Measurements from ENCODE around the gene CCL22.

CCL22 gene

GRCh38 chr16:57412584-57412983, 54.0 kb downstream of the CCL22 start:
- H3K9me3 ChIP-seq (ENCODE audit: insufficient read depth, low read length, severe bottlenecking) = no peaks in the 10 kb centered on the region
- H3K36me3 ChIP-seq (ENCODE audit: insufficient read depth, low read length) = no peaks in the 10 kb centered on the region
- no peak overlapping the region for H3K9ac ChIP-seq (ENCODE audit: low read depth, low read length)
- no peak overlapping the region for H2AFZ ChIP-seq (ENCODE audit: low read depth, low read length)
- TF ChIP-seq EZH2 (IDR thresholded peaks at IDR 0.05; ENCODE audit: borderline replicate concordance, low read depth, low read length, severe bottlenecking) (no peak), CTCF (IDR thresholded peaks at IDR 0.05; ENCODE audit: borderline replicate concordance, extremely low read depth, low read length, poor library complexity, severe bottlenecking) (no peak)
- H3K27ac ChIP-seq (ENCODE audit: low read length) = no peak overlapping the region
- H3K4me3 ChIP-seq (ENCODE audit: low read depth in 1 of 2, low read length in 2 of 2) = no peak overlapping the region
- no peak overlapping the region for H3K4me2 ChIP-seq (ENCODE audit: insufficient read depth, low read length)
- H4K20me1 ChIP-seq (ENCODE audit: insufficient read depth, low read length) = no peaks in the 10 kb centered on the region
- peaks cover 9% of the 10 kb centered on the region for H3K4me1 ChIP-seq (ENCODE audit: insufficient read depth, low read length)
- no peaks in the 10 kb centered on the region for H3K27me3 ChIP-seq (ENCODE audit: insufficient read depth, low read length, poor library complexity)
- no peak for DNase-seq
- ATAC-seq (ENCODE audit: insufficient read depth, low read depth) = no peak
- H3K79me2 ChIP-seq (ENCODE audit: insufficient read depth, low read length) = no peaks in the 10 kb centered on the region

GRCh38 chr16:57413301-57413730, 54.7 kb downstream of the CCL22 start:
- Histone ChIP-seq H3K79me2 (ENCODE audit: insufficient read depth, low read length) (no peaks in the 10 kb centered on the region), H3K36me3 (ENCODE audit: insufficient read depth, low read length) (no peaks in the 10 kb centered on the region), H3K27me3 (ENCODE audit: insufficient read depth, low read length, poor library complexity) (no peaks in the 10 kb centered on the region), H3K4me1 (ENCODE audit: insufficient read depth, low read length) (peaks cover 9% of the 10 kb centered on the region), H2AFZ (ENCODE audit: low read depth, low read length) (no peak overlapping the region), H3K4me3 (ENCODE audit: low read depth in 1 of 2, low read length in 2 of 2) (no peak overlapping the region), H3K9ac (ENCODE audit: low read depth, low read length) (no peak overlapping the region), H3K9me3 (ENCODE audit: insufficient read depth, low read length, severe bottlenecking) (no peaks in the 10 kb centered on the region), H3K4me2 (ENCODE audit: insufficient read depth, low read length) (no peak overlapping the region), H4K20me1 (ENCODE audit: insufficient read depth, low read length) (no peaks in the 10 kb centered on the region), H3K27ac (ENCODE audit: low read length) (no peak overlapping the region)
- ATAC-seq (ENCODE audit: insufficient read depth, low read depth) (no peak), DNase-seq (no peak)
- TF ChIP-seq CTCF (IDR thresholded peaks at IDR 0.05; ENCODE audit: borderline replicate concordance, extremely low read depth, low read length, poor library complexity, severe bottlenecking) (no peak), EZH2 (IDR thresholded peaks at IDR 0.05; ENCODE audit: borderline replicate concordance, low read depth, low read length, severe bottlenecking) (no peak)

- Histone ChIP-seq H3K9me3 (ENCODE audit: insufficient read depth, low read length, severe bottlenecking) (no peaks in the 10 kb centered on the region), H3K4me1 (ENCODE audit: insufficient read depth, low read length) (peaks cover 10% of the 10 kb centered on the region), H2AFZ (ENCODE audit: low read depth, low read length) (no peak overlapping the region), H3K79me2 (ENCODE audit: insufficient read depth, low read length) (no peaks in the 10 kb centered on the region), H3K36me3 (ENCODE audit: insufficient read depth, low read length) (no peaks in the 10 kb centered on the region), H3K4me2 (ENCODE audit: insufficient read depth, low read length) (no peak overlapping the region), H3K9ac (ENCODE audit: low read depth, low read length) (no peak overlapping the region), H3K27me3 (ENCODE audit: insufficient read depth, low read length, poor library complexity) (no peaks in the 10 kb centered on the region), H3K4me3 (ENCODE audit: low read depth in 1 of 2, low read length in 2 of 2) (no peak overlapping the region), H4K20me1 (ENCODE audit: insufficient read depth, low read length) (no peaks in the 10 kb centered on the region), H3K27ac (ENCODE audit: low read length) (no peak overlapping the region)
- no peak for DNase-seq
- no peak for ATAC-seq (ENCODE audit: insufficient read depth, low read depth)
- TF ChIP-seq EZH2 (IDR thresholded peaks at IDR 0.05; ENCODE audit: borderline replicate concordance, low read depth, low read length, severe bottlenecking) = no peak
- no peak for TF ChIP-seq CTCF (IDR thresholded peaks at IDR 0.05; ENCODE audit: borderline replicate concordance, extremely low read depth, low read length, poor library complexity, severe bottlenecking)
Observed at GRCh38 chr16:57413733-57414132, 55.1 kb downstream of the CCL22 start.
